Kidney (tissue), 22 donors: Measurements from ENCODE around the gene HRNR. TPM values are rescaled to one million over a fixed set of nuclear protein-coding genes. Genes with fewer than 3 reads are reported as not detected.
"Not testable (repeated sequence)": the region's sequence is repeated elsewhere in the genome, so short reads cannot be mapped to it uniquely, and the experiment has no call there.

Experiments
- DNase-seq, 5 donors: peaks; one replicate each; pipeline ENCODE4 v3.0.0-alpha.2; 2013 to 2020
- FAIRE-seq: peaks from 2 replicates; lab custom pipeline; 2012; peaks lifted over from hg19 to GRCh38; lab: Jason Lieb, UNC
- H3K27ac ChIP-seq, 2 donors: one replicate each; pipeline ENCODE4 v1.7.0; 2013; ENCODE audit warnings: low read depth in 2 of 2, low read length in 2 of 2, inconsistent platforms in 1 of 2
- H3K27me3 ChIP-seq: one replicate; pipeline ENCODE4 v1.7.1; 2013; ENCODE audit warnings: low read length, inconsistent platforms; ENCODE audit not compliant: control insufficient read depth, insufficient read depth
- H3K36me3 ChIP-seq, 3 donors: one replicate each; pipeline versions ENCODE4 v1.7.0 to v1.7.1; 2013; ENCODE audit warnings: low read length in 3 of 3, control low read depth in 1 of 3, inconsistent platforms in 1 of 3; ENCODE audit not compliant: insufficient read depth in 3 of 3, control insufficient read depth in 2 of 3
- H3K4me1 ChIP-seq, 3 donors: one replicate each; pipeline versions ENCODE4 v1.7.0 to v1.7.1; 2013; ENCODE audit warnings: low read length in 3 of 3, inconsistent platforms in 1 of 3, low read depth in 1 of 3; ENCODE audit not compliant: control insufficient read depth in 2 of 3, insufficient read depth in 2 of 3
- H3K4me3 ChIP-seq, 3 donors: one replicate each; pipeline versions ENCODE4 v1.7.0 to v1.8.1; 2013; ENCODE audit warnings: low read length in 3 of 3, control low read depth in 1 of 3, inconsistent platforms in 1 of 3
- H3K9ac ChIP-seq, 3 donors: one replicate each; pipeline versions ENCODE4 v1.7.0 to v1.7.1; 2013; ENCODE audit warnings: low read length in 3 of 3, control low read depth in 1 of 3, inconsistent platforms in 1 of 3
- H3K9me3 ChIP-seq, 3 donors: one replicate each; pipeline versions ENCODE4 v1.7.0 to v1.7.1; 2013; ENCODE audit warnings: low read length in 3 of 3, control low read depth in 1 of 3, inconsistent platforms in 1 of 3; ENCODE audit not compliant: control insufficient read depth in 2 of 3, insufficient read depth in 1 of 3
- CTCF ChIP-seq: IDR thresholded peaks from 3 replicates; pipeline ENCODE4 v1.5.1; 2012; ENCODE audit warnings: mild to moderate bottlenecking, moderate library complexity, borderline replicate concordance; ENCODE audit not compliant: insufficient read depth; ENCODE audit errors: extremely low read depth
- intact Hi-C: fragments of 100-400 bp; cut with DNase I; formaldehyde crosslinking; loops from one replicate; pipeline ENCODE4 v1.11.1; 2022
- long read RNA-seq, 10 donors: library from polyadenylated mRNA in 1 of 10; unstranded in 1 of 10; transcript quantifications; one replicate each; pipeline ENCODE4 v2.0.0 and lab custom pipeline, GENCODE V29; 2021 to 2026
- polyA plus RNA-seq: library from polyadenylated mRNA; stranded (reverse); fragments of 350-450 nt; fragmentation: Illumina TruSeq; extraction: RNeasy Lipid Tissue Mini Kit (QIAGEN cat#74804); gene quantifications from one replicate; pipeline ENCODE4 v1.2.3, GENCODE V29; 2014; ENCODE audit warnings: low read depth, low replicate concordance; ENCODE audit not compliant: insufficient read depth
- total RNA-seq: library from RNA; stranded (reverse); fragmentation: NEBNext Ultra II Directional; extraction: Animal tissue kit (Norgen Biotek cat#: 25700); gene quantifications from one replicate; pipeline ENCODE4 v1.2.1, GENCODE V29; 2021
- donor health status: control.
- donor health status: control.
- donor health status: control.
- donor health status: control.
- donor health status: control.
- donor health status: DM: yes; HTN: yes; CAD: no.
- donor health status: Normal renal cell carcinoma (clear cell type).

HRNR gene
- total RNA-seq (not detected), polyA plus RNA-seq (not detected)
- long read RNA-seq, donor 1, result 0 reads
- long read RNA-seq, donor 2, result 0 reads
- long read RNA-seq, donor 3, result 0 reads
- long read RNA-seq, donor 4, result 0 reads
- long read RNA-seq, donor 5, result 0 reads
- long read RNA-seq, donor 6, result 0 reads
- long read RNA-seq, donor 7, result 0 reads
- long read RNA-seq, donor 8, result 0 reads
- long read RNA-seq, donor 9, result 0 reads
- long read RNA-seq, donor 10, result 0 reads

GRCh38 chr1:152224093-152224492, at the start of gene HRNR:
Gene HRNR, minus strand, starts transcription at chr1:152224193. Its CDS starts 940 bp downstream, at chr1:152223253.
- no peak for TF ChIP-seq CTCF
- no peak for DNase-seq
- intact Hi-C loops, result no loop called here
- Histone ChIP-seq H3K4me1 (no peaks in the 10 kb centered on the region), H3K4me3 (no peak within 1 kb of the TSS), H3K9me3 (peaks cover 0 to 4% (median 0%) of the 10 kb centered on the region in 3 donors), H3K27ac (no peak within 1 kb of the TSS), H3K36me3 (no peaks in the 10 kb centered on the region), H3K27me3 (no peaks in the 10 kb centered on the region), H3K9ac (no peak within 1 kb of the TSS)
- no peak for FAIRE-seq

- H3K4me1 ChIP-seq, H3K9me3 ChIP-seq, H3K4me3 ChIP-seq, intact Hi-C loops, FAIRE-seq, DNase-seq, H3K36me3 ChIP-seq, H3K27me3 ChIP-seq, H3K9ac ChIP-seq, H3K27ac ChIP-seq: not testable (repeated sequence)
Measured at GRCh38 chr1:152256394-152256793, 32.4 kb upstream of the HRNR start.

- H3K27me3 ChIP-seq, result no peaks in the 10 kb centered on the region
- no peak overlapping the region for H3K4me3 ChIP-seq
- no peak for TF ChIP-seq CTCF
- no peak overlapping the region for H3K9ac ChIP-seq
- no peaks in the 10 kb centered on the region for H3K4me1 ChIP-seq
- no peaks in the 10 kb centered on the region for H3K9me3 ChIP-seq
- intact Hi-C loops, result no loop called here
- FAIRE-seq (no peak), DNase-seq (no peak)
- H3K27ac ChIP-seq, result no peak overlapping the region
- H3K36me3 ChIP-seq, result no peaks in the 10 kb centered on the region
Measured at GRCh38 chr1:152252157-152252556, 28.2 kb upstream of the HRNR start.

- H3K27me3 ChIP-seq, result no peaks in the 10 kb centered on the region
- TF ChIP-seq CTCF, result no peak
- H3K27ac ChIP-seq, result no peak overlapping the region
- no peak for DNase-seq
- no peak for FAIRE-seq
- intact Hi-C loops, result no loop called here
- no peaks in the 10 kb centered on the region for H3K9me3 ChIP-seq
- no peaks in the 10 kb centered on the region for H3K36me3 ChIP-seq
- no peak overlapping the region for H3K4me3 ChIP-seq
- no peak overlapping the region for H3K9ac ChIP-seq
- no peaks in the 10 kb centered on the region for H3K4me1 ChIP-seq
Measured at GRCh38 chr1:152251391-152251790, 27.4 kb upstream of the HRNR start.
